Endothelial cell (in vitro differentiated cells): ENCODE measurements around the gene REPS2. TPM values are rescaled to one million over a fixed set of nuclear protein-coding genes. Genes with fewer than 3 reads are reported as not detected.

Source experiments
- DNase-seq: peaks from one replicate; pipeline ENCODE4 v3.0.0; 2021; ENCODE audit warnings: low spot score
- H3K27ac Mint-ChIP-seq: one replicate; pipeline ENCODE4 v1.8.0; 2021; ENCODE audit warnings: mixed read lengths, inconsistent platforms; ENCODE audit not compliant: unreplicated experiment
- H3K27me3 Mint-ChIP-seq: one replicate; pipeline ENCODE4 v1.8.0; 2021; ENCODE audit warnings: mild to moderate bottlenecking, moderate library complexity, mixed read lengths, inconsistent platforms; ENCODE audit not compliant: unreplicated experiment
- H3K36me3 Mint-ChIP-seq: one replicate; pipeline ENCODE4 v1.8.0; 2021; ENCODE audit warnings: mild to moderate bottlenecking, low read depth, mixed read lengths, inconsistent platforms; ENCODE audit not compliant: unreplicated experiment
- H3K4me1 Mint-ChIP-seq: one replicate; pipeline ENCODE4 v1.8.0; 2021; ENCODE audit warnings: mild to moderate bottlenecking, mixed read lengths, inconsistent platforms; ENCODE audit not compliant: unreplicated experiment
- H3K4me3 Mint-ChIP-seq: one replicate; pipeline ENCODE4 v1.8.0; 2021; ENCODE audit warnings: mild to moderate bottlenecking, mixed read lengths, inconsistent platforms; ENCODE audit not compliant: unreplicated experiment
- H3K9me3 Mint-ChIP-seq: one replicate; pipeline ENCODE4 v1.8.0; 2021; ENCODE audit warnings: mixed read lengths, inconsistent platforms; ENCODE audit not compliant: unreplicated experiment
- CTCF ChIP-seq: fragments of 200-600 bp; sonication (generic); IDR thresholded peaks from one replicate; pipeline ENCODE4 v1.5.0; 2021; ENCODE audit warnings: antibody characterized with exemption; ENCODE audit not compliant: unreplicated experiment
- total RNA-seq: library from RNA; stranded (reverse); fragmentation: NEBNext Ultra II Directional; extraction: Animal tissue kit (Norgen Biotek cat#: 25700); gene quantifications from one replicate; pipeline ENCODE4 v1.2.1, GENCODE V29; 2021; ENCODE audit not compliant: unreplicated experiment

REPS2 gene
- total RNA-seq, 1 donor from 2014 or later, result 10.6 TPM

DNA sequence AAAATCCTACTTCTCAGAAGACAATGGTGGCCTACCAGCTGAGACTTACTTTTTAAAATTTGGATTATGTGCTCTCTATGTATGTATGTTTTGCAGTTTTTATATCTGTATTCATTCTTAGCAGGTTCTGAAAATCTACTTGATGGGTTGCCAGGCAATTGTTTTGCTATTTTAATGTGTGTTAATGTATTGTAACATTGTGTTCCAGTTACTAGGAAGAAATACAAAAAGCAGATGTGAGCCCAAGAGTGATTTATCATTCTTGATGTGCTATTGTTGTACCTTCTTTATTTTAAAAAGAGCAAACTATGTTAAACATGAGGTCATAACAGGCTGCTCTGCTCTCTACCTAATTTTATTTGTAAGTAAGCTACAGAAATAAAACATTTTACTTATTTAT, 81.9 kb downstream of the REPS2 start:
- no peak overlapping the region for H3K27ac Mint-ChIP-seq
- no peaks in the 10 kb centered on the region for H3K9me3 Mint-ChIP-seq
- H3K27me3 Mint-ChIP-seq, result no peaks in the 10 kb centered on the region
- no peak overlapping the region for H3K4me3 Mint-ChIP-seq
- DNase-seq, result no peak
- no peak for TF ChIP-seq CTCF
- H3K4me1 Mint-ChIP-seq, result peaks cover 4% of the 10 kb centered on the region
- no peaks in the 10 kb centered on the region for H3K36me3 Mint-ChIP-seq

- no peak for DNase-seq
- Mint-ChIP-seq H3K27me3 (no peaks in the 10 kb centered on the region), H3K4me3 (no peak overlapping the region), H3K36me3 (no peaks in the 10 kb centered on the region), H3K4me1 (peaks cover under 1% of the 10 kb centered on the region), H3K27ac (no peak overlapping the region), H3K9me3 (no peaks in the 10 kb centered on the region)
- no peak for TF ChIP-seq CTCF
These were observed 83.6 kb downstream of the REPS2 start for GRCh38 chrX:17030092-17030491.

GRCh38 chrX:17030580-17031270, 84.3 kb downstream of the REPS2 start:
- Mint-ChIP-seq H3K4me3 (no peak overlapping the region), H3K4me1 (no peaks in the 10 kb centered on the region), H3K9me3 (no peaks in the 10 kb centered on the region), H3K27ac (no peak overlapping the region), H3K36me3 (no peaks in the 10 kb centered on the region), H3K27me3 (no peaks in the 10 kb centered on the region)
- TF ChIP-seq CTCF, result no peak
- no peak for DNase-seq

DNA sequence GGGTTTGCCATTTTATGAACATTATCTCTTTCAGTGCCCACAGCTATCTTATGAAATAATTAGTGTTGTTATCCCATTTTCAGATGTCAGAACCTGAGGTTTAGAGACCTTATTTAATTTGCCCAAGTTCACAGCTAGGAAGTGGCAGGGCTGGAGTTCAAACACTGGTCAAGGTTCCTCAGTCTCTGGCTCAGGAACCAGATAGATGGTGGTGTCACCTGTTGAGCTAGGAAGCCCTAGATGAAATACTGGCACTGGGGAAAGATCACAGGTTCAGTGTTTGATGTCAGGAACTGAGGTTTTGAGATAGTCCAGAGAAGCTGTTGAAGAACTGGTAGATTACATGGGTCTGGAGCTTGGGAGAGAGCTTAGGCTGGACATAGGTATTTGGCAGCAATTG, 85.4 kb downstream of the REPS2 start:
- DNase-seq, result no peak
- no peak overlapping the region for H3K4me3 Mint-ChIP-seq
- no peaks in the 10 kb centered on the region for H3K36me3 Mint-ChIP-seq
- no peaks in the 10 kb centered on the region for H3K9me3 Mint-ChIP-seq
- H3K27me3 Mint-ChIP-seq, result no peaks in the 10 kb centered on the region
- no peaks in the 10 kb centered on the region for H3K4me1 Mint-ChIP-seq
- TF ChIP-seq CTCF, result no peak
- no peak overlapping the region for H3K27ac Mint-ChIP-seq

GRCh38 chrX:17032351-17032750, 85.9 kb downstream of the REPS2 start:
- Mint-ChIP-seq H3K4me1 (no peaks in the 10 kb centered on the region), H3K4me3 (no peak overlapping the region), H3K36me3 (no peaks in the 10 kb centered on the region)

More at GRCh38 chrX:17032351-17032750, 85.9 kb downstream of the REPS2 start:
- TF ChIP-seq CTCF, result no peak
- no peaks in the 10 kb centered on the region for H3K9me3 Mint-ChIP-seq
- no peak for DNase-seq
- H3K27me3 Mint-ChIP-seq, result peaks cover 2% of the 10 kb centered on the region
- H3K27ac Mint-ChIP-seq, result no peak overlapping the region
